K562 (cell line): ENCODE measurements around the gene TBC1D10A. TPM values are rescaled to one million over a fixed set of nuclear protein-coding genes. Genes with fewer than 3 reads are reported as not detected.

Experiments
- CHD7 ChIP-seq: fragments of 200-600 bp; sonication (generic); IDR thresholded peaks from one replicate; pipeline ENCODE4 v1.6.1; 2012; ENCODE audit warnings: mild to moderate bottlenecking, low read depth, low read length, inconsistent platforms
- DMBX1 ChIP-seq: fragments of 250-450 bp; sonication (Bioruptor Pico); IDR thresholded peaks from 2 replicates; pipeline ENCODE4 v1.8.0; 2022; ENCODE audit warnings: inconsistent platforms, mild to moderate bottlenecking, moderate library complexity, borderline replicate concordance
- ELF2 ChIP-seq: fragments of 250-450 bp; sonication (Bioruptor Pico); IDR thresholded peaks from 2 replicates; pipeline ENCODE4 v1.5.0; 2021; ENCODE audit warnings: mild to moderate bottlenecking
- GABPB2 ChIP-seq: fragments of 250-450 bp; sonication (Bioruptor Pico); conservative IDR thresholded peaks from 2 replicates; pipeline ENCODE4 v1.5.1; 2021; ENCODE audit warnings: mild to moderate bottlenecking
- MCM7 ChIP-seq, 2 experiments: fragments of 450-650 bp; IDR thresholded peaks; 2 replicates each; pipeline ENCODE4 v1.6.1; 2016 to 2018
- PHB2 ChIP-seq: fragments of 450-650 bp; IDR thresholded peaks from 2 replicates; pipeline ENCODE4 v1.6.1; 2017; ENCODE audit warnings: low read depth
- SIN3B ChIP-seq: fragments of 450-650 bp; IDR thresholded peaks from 2 replicates; pipeline ENCODE4 v1.6.1; 2017; ENCODE audit warnings: low read depth, mild to moderate bottlenecking, moderate library complexity
- ZBTB34 ChIP-seq: fragments of 250-450 bp; sonication (Bioruptor Pico); IDR thresholded peaks from 2 replicates; pipeline ENCODE4 v1.8.0; 2021; ENCODE audit warnings: mild to moderate bottlenecking, moderate library complexity
- ZNF282 ChIP-seq: sonication (generic); formaldehyde crosslinking; IDR thresholded peaks from 2 replicates; pipeline ENCODE4 v1.8.1; 2023; ENCODE audit warnings: missing genetic modification reagents
- polyA plus RNA-seq, 8 experiments: library from polyadenylated mRNA; depleted of rRNA in 4 of 8; stranded (reverse) in 5 of 8; unstranded in 3 of 8; fragments of >200 nt; fragmentation: Nextera tagmentation in 2 of 8; fragmentation: Illumina TruSeq in 1 of 8; extraction: Ambion mirVana in 2 of 8; extraction: Trizol in 1 of 8; gene quantifications; 2 replicates each; pipeline versions ENCODE4 v1.2.1 to v1.2.3, GENCODE V29; 2011 to 2014; ENCODE audit warnings: inconsistent platforms in 1 of 8, missing spikeins in 1 of 8
- total RNA-seq, 7 experiments: library from RNA; depleted of rRNA in 6 of 7; stranded (reverse); fragments of >200 nt in 6 of 7; fragmentation: Illumina TruSeq in 2 of 7; extraction: Trizol in 2 of 7; gene quantifications; 2 replicates each; pipeline versions ENCODE4 v1.2.1 to v1.2.3, GENCODE V29; 2011 to 2021; ENCODE audit warnings: low replicate concordance in 1 of 7

Gene TBC1D10A
- total and polyA plus RNA-seq, 9 of the 15 experiments (the other 6 are each of a cell fraction or from before 2014, with no cell fraction given), result 0.13 to 10.4 (median 4.6) TPM

GRCh38 chr22:30268331-30268730, 58.4 kb downstream of the TBC1D10A start (continued):
- TF ChIP-seq GABPB2 (CRISPR knock-in tag), result no peak
- no peak for TF ChIP-seq CHD7
- no peak for TF ChIP-seq PHB2
- no peak for TF ChIP-seq MCM7 (IDR thresholded peaks at IDR 0.05)
- no peak for TF ChIP-seq ZNF282
- no peak for TF ChIP-seq SIN3B
- no peak for TF ChIP-seq DMBX1
- no peak for TF ChIP-seq ZBTB34 (CRISPR knock-in tag)
- no peak for TF ChIP-seq ELF2 (CRISPR knock-in tag)
